GM11168 (cell line): Measurements from ENCODE around the gene KIF3B.

Experiments
- in situ Hi-C: fragments of 300-500 bp; cut with MboI; formaldehyde crosslinking; loops from one replicate; pipeline ENCODE4 v1.12.0; 2022; ENCODE audit warnings: low sequenced_read_pairs; ENCODE audit not compliant: unreplicated experiment

The KIF3B gene

DNA sequence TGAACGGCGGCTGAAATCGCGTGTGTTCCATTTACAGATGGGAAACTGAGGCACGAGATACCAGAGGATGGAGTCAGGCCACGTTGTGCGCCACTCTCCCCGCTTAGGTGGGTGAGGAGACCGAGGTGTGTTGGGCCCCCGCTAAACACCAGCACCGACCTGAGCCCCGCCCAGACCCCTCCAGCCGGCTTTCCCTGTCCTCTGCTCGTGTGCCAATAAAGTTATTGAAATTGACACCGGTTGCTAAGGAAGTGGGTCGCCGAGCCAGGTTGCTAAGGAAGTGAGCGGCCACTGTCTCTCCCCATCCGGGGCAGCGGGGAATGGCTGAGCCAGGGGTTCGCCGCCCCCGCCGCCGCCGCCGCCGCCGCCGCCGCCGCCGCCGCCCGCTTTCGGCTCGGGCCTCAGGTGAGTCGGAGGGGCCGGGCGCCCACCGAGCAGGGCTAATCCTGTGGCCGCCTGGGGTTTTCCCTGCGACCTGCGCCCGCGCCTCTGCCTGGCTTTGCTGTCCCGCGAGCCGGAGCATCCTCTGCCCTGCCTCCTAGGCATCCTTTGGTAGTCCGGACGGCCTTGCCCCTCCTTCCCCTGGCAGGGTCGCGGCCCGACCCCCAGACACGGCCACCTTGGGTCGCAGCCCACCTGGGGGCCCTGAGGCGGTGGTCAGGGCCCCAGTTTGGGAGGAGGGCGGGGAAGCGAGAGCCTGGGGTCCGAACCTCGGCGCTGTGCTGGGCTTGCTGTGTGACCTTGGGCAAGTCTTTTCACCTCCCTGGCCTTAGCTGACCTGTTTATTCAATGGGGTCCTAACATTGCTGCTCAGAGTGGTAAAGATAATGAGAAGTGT is at the start of gene KIF3B:
KIF3B (plus strand) TSS at position 291 of the 838 bp plus-strand sequence. CDS start 32,127 bp downstream, outside the sequence.
- in situ Hi-C loops, result no loop called here

DNA sequence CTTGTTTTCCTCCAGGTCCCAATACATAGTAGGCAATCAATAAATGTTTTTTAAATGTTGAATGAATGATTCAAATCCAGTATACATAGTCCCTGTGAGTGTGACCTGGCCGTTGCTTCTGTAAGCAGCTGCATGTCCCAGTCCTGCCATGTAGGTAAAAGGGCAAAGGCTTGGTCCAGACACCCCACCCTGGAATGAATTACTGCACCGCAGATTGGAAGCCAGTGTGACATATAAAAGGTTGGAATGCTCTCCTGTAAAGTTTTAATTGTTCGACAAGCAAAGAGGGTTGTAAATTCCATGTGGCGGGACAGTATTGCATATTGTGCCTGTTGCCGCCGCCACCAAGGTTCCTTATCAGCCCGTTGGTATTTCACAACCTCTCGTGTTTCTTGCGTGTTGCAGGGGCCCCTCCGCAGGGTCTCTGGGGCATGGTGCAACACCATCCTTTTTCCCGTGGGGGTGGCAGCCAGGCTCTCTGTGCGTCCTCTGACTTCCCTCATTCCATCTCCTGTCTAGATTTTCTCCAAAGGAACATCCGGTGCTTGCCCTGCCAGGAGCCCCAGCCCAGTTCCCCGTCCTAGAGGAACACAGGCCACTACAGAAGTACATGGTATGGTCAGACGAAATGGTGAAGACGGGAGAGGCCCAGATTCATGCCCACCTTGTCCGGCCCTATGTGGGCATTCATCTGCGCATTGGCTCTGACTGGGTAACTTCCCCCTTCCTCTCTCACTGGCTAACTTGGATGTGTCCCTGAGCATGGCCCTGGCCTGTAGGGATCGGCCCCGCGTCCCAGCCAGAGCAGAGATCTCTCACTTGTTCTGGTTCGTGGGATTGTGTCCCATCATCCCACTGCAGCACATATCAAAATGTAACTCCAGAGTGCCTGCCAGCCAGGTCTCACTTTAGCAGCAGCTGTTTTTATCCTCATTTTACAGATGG is 49.4 kb upstream of the KIF3B start:
- in situ Hi-C loops, result no loop called here

DNA sequence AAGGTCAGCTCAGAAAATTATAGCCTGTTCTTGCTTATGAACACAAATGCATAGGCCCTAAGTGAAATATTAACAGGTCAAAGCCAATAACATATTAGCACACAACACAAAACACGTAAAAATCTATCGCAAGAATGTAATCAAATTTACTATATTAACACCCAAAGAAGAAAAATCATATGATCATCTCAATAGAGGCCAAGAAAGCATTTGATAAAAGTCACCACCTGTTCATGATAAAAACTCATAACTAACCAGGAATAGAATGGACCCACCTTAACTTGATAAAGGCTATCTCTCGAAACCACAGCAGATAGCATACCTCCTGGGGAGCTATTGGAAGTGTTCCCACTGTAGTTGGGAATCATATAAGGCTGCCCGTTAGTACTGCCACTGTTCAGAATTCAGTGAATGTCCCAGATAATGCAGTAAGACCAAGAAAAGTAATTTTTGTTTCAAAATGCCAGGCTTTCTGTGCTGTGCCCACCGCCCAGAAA is 48.2 kb upstream of the KIF3B start:
- in situ Hi-C loops, result no loop called here

DNA sequence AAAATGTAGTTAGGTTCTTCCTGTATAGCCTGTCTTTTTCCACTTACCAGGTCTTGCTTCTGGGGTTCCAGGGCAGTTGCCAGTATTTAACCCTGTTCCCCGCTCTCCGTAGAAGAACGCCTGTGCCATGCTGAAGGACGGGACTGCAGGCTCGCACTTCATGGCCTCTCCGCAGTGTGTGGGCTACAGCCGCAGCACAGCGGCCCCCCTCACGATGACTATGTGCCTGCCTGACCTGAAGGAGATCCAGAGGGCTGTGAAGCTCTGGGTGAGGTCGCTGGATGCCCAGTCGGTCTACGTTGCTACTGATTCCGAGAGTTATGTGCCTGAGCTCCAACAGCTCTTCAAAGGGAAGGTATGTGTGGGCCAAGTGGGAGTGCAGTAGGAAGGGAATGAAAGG is 46.7 kb upstream of the KIF3B start:
- in situ Hi-C loops, result no loop called here

DNA sequence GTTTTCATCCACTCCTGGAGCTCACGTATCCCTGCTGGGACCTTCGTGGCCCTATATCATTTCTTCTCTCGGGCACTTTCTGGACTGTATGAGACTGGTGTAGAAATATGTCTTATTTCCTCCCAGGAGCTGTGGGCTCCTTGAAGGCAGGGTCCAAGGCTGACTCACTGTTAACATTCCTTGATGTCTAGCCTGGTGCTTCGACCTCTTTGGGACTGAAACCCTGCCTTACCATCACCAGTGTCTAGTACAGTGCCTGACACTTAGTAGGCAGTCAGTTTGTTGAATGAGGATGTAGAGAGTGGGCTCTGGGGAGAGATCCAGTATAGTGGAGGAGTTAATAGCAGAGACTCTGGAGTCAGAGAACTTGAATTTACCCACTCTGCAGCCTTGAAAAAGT is 46.2 kb upstream of the KIF3B start:
- in situ Hi-C loops, result no loop called here

DNA sequence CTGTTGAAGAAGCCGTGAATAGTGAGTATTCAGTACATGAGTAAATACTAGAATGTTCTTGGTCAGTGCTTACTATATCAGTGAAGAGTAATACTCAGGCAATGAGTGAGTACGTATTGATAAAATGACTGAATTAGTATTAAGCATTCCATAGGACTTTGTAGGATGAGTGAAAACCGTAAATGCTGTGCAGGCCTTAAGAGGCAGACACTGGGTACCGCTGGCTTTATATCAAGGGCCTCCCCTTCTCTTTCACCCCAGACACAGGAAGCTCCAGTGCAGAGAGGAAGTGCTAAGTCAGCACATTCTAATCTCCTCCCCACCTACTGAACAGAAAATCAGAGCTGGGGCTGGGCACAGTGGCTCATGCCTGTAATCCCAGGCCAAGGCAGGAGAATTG is 45.6 kb upstream of the KIF3B start:
- in situ Hi-C loops, result no loop called here

DNA sequence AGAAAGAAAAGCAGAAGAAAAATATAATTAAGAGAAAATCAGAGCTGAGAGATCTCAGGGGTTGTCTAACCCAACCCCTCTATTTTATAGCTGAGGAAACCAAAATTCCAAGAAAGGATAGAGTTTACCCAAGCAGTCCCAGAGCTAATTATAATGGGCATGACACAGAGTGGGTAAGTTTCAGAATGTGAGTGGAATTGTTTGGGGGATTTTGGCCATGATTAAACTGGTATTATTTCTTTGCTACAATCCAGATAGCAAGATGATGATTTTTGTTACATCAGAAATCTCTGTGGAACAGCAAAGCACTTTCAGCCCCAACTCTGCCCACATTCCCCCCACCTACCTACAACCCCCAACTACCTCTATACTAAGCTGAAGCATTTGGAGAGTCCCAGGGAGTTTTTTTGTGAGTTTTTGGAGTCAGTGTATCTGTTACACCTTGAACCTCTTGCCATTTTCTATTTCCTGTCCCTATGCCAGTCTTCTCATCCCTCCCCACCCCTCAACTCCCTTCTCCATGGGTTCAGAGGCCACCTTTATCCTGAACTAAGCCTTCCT is 45.0 kb upstream of the KIF3B start:
- in situ Hi-C loops, result no loop called here

DNA sequence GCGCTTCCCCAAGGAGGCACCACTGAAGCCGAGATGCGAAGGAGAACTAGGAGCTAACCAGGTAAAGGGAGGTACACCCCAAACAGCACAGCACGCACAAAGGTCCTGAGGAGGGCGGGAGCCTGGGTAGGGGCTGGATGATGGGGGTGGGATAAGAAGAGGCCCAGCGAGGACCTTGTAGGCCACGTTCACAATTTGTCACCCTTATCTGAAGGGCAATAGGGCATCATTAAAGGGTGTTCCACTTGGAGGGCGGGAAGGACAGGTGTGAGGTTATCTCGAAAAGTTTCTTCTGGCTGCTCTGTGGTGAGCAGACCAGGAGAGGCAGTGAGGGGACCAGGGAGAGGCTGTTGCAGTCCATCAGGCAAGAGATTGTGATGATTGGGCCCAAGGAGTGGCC is 44.2 kb upstream of the KIF3B start:
- in situ Hi-C loops, result no loop called here

DNA sequence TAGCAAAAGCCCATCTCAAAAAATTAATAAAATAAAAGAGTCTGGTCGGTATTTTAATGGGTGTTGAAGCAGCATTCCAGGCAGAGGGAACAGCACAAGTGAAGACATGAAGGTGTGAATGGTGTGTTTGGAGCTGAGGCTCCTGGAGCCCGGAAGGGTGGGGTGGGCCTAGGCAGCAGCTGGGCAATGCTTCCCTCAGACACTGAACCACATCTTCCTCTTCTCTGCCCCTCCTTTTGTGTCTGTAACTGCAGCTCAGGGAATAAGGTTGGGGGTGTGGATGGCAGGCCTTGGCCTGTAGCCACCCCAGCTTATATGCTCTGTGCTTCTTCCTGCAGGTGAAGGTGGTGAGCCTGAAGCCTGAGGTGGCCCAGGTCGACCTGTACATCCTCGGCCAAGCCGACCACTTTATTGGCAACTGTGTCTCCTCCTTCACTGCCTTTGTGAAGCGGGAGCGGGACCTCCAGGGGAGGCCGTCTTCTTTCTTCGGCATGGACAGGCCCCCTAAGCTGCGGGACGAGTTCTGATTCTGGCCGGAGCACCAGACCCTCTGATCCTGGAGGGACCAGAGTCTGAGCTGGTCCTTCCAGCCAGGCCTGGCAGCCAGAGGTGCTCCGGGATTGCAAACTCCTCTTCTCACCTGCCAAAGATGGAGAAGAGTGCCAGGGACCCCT is 43.2 kb upstream of the KIF3B start:
- in situ Hi-C loops, result no loop called here

DNA sequence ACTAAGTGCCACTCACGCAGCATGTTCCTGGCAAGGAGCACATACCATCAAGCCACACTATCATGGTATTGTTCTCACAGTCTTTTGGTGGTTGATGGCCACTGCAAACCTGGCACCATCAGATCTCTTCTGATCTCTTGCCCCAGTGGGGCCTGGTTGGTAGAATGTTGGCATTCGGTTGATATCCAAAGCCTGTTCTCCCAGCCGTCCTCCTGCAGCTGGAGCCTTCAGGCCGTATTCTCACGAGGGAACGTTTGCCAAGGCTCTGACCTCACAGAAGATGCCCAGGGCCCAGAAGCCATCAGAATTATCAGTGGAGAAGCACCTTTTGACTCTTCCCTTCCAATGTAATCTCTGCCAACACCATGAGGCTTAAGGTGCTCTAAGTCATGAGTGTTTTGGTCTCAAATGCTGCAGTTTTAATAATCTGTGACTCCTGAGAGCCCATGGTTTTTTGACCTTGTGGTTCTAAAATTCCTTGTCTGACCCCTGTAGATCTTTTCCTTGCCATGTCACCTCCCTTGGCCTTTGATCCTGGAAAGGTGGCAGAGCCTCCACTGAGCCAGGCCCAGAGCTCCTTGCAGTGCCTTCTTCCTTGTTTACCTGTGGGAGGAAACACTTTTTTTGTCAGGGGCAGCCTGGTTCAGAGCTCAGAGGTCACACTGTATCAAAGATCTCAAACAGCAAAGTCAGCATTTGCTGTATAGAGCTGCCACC is 42.0 kb upstream of the KIF3B start:
- in situ Hi-C loops, result no loop called here

DNA sequence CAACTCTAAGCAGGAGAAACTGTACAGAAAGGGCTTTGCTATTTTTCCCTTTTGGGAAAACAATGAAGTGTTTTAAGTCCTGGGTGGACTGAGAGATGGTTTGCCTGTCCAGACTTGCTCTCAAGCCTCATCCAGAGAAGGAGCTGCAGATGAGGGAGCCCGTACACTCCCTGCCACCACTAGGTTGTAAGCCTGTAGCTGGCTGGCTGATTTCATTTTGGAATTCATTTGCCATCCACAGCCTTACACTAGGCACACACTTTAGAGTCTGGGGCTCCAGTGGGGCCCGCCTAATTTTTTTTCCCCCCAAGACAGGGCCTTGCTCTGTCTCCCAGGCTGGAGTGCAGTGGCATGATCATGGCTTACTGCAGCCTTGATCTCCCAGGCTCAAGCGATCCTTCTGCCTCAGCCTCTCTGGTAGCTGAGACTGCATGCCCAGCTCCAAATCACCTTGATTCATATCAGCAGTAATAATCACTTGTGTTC is 41.4 kb upstream of the KIF3B start:
- in situ Hi-C loops, result no loop called here

DNA sequence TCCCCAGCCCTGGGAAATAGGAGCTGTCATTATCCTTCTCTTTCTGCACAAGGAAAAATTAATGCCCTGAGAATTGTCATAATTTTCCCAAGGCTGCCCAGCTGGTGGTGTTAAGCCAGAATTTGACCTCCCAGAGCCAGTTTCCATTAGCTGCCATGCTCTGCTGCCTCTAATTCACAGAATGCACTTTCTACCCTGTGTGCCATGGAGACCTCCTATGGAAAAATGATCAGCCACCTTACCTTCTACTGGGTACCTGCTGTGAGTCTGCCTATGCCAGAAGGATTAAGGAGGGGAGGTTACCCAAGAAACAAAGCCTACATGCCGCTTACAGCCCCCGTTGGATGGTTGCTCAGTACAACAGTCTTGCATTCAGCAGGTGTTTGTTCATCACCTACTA is 40.6 kb upstream of the KIF3B start:
- in situ Hi-C loops, result no loop called here

DNA sequence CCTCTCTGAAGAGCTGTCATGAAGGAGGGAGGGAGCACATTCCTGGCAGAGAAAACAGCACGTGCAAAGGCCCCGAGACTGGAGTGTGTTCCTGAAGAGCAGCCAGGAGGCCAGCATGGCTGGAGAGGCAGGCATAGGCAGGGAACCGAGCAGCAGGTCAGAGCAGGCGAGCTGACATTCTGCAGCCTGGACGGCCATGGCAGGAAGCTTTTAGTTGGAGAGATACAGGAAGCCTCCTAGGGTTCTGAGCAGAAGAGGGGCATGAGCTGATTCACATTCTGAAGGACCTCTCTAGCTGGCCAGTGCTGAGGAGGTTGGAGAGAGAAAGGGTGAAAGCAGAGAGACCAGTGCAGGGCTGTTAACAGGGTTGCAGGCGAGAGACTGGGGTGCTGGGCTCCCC is 40.0 kb upstream of the KIF3B start:
- in situ Hi-C loops, result no loop called here

DNA sequence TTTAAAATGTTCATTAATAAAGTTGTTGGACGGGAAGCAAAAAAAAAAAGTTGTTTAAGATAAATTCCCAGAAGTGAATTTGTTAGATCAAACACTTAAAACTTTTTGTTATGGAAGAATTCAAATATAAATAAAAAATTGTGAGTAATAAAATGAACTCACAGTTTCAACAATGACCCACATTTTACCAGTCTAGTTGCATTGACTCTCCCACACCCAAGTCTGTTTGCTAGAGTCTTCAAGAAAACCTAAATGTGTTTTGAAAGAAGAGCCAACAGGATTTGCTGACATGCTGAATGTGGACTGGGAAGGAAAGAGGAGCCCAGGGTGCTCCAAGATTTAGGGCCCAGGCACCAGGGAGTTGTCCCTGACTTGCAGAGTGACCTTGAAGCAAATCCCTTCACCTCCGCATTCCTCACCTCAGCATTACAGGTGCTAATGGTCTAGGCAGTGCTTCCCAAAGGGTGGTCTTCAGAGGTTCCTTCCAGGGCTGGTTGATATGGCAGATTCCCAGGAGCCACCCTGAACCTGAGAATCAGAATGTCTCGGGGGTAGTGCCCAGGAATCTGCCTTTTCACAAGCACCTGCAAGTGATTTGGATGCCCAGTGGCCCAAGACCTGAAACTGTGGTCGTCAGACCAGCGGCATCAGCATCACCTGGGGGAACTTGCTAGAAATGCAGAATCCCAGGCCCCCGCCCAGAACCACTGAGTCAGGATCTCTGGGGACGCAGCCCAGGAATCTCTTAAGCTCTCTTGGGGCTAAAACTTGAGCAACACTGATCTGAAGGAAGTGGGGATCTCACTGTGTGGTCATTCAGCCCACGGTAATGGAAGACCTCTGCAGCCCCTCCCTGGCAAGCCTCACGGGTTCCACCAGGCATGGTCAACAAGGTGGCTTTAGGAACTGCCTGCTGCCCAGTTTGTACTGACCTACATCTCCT is 38.7 kb upstream of the KIF3B start:
- in situ Hi-C loops, result no loop called here

DNA sequence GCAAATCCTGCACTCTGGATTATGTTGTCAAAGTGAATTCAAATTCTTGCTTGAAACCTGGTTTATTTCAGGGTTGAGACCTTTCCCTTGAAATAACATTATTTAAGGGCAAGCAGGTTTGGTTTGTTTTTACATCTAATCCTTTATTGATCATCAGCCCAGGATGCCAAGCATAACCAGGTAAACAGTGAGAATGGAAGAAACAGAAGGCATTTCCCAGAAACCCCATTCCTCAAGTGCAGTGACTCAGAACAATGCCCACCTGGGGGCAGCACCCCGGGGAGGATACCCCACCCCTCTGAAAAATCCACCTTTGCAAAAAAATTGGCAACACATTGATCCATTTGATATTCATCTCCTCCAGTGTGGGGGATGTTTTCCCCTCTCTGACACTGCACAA is 37.2 kb upstream of the KIF3B start:
- in situ Hi-C loops, result no loop called here

DNA sequence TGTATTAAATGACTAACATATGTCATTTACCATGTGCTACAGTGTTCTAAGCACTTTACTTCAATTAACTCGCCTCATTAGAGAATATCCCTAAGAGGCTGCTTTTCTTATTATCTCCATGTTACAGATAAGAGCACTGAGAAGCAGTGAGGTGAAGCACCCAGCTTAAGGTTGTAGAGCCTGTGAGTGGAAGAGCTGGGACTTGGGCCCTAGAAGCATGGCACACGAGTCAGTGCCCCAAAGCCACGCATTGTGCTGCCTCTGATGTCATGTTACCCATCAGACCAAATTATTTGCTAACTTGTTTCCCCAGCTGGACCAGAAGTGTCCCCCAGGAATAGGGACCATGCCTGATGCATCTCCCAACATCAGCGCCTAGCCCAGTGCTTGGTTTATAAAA is 35.6 kb upstream of the KIF3B start:
- in situ Hi-C loops, result no loop called here

DNA sequence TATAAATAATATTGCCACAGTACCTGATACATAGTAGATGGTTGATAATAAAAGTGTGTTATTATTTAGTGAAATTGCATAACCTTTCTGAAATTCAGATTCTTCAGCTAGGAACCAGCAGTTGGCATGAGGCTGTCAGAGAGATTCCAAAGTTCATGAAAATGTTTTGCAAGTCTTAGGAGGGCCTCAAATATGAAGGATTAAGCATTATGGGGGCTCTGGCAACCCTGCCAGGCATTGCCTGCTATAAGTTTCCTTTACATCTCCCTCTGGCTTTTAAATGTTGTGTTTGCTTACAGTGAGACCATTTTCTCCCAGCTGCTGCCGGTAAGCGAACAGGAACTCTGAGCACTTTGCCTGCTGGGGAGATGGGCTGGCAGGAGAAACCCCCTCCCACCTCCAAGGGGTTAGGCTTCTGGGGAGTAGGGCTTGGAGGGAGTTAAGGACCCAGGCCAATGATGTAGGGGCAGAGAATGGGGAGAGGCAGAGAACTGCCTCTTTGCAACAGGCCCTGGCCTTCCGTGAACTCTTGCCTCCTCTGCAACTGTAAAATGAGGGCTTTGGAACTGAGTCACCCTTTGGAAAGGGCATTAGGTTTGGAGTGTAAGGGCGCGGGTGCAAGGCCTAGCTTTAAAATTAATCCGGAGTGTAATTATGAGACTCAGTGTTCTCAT is 33.2 kb upstream of the KIF3B start:
- in situ Hi-C loops, result no loop called here

DNA sequence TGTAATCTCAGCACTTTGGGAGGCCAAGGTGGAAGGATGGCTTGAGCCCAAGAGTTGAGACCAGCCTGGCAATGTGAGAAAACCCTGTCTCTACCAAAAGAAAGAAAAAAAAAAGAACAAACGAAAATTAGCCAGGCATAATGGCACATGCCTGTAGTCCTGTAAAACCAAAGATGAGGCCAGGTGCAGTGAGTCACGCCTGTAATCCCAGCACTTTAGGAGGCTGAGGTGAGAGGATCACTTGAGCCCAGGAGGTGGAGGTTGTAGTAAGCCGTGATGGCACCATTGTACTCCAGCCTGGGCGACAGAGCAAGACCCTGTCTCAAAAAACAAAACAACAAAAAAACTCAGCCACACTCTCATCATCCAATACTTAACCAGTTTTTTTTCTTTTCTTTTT is 32.5 kb upstream of the KIF3B start:
- in situ Hi-C loops, result no loop called here
